ENCODE measurements around the gene CEBPA. TPM values are rescaled to one million over a fixed set of nuclear protein-coding genes. Genes with fewer than 3 reads are reported as not detected.

CEBPA gene
- total and polyA plus RNA-seq, 2 donors (not counting 1 experiment from before 2014, with no cell fraction given), result 0.17 TPM; not detected in 1

- no peaks in the 10 kb centered on the region for H4K20me1 ChIP-seq (ENCODE audit: control insufficient read depth, extremely low read depth, insufficient read depth, low read length)
- no peak overlapping the region for H2AFZ ChIP-seq (ENCODE audit: low read length)
- H3K79me2 ChIP-seq (ENCODE audit: control insufficient read depth, insufficient read depth, low read length), result no peaks in the 10 kb centered on the region
- DNase-seq (ENCODE audit: low read depth in 2 of 2), result no peak
- no peak overlapping the region for H3K9ac ChIP-seq (ENCODE audit: insufficient read depth, low read length)
- TF ChIP-seq CTCF (conservative IDR thresholded peaks at IDR 0.05 in 1 of 2, IDR thresholded peaks at IDR 0.05 in 1 of 2; ENCODE audit: low read depth in 1 of 2, low read length in 2 of 2) (no peak), EZH2 (IDR thresholded peaks at IDR 0.05; ENCODE audit: low read length, missing control alignments) (no peak)
- no peak overlapping the region for H3K4me2 ChIP-seq (ENCODE audit: extremely low read depth, insufficient read depth, low read length)
- H3K9me3 ChIP-seq (ENCODE audit: control insufficient read depth, insufficient read depth, low read depth, low read length), result no peaks in the 10 kb centered on the region
- H3K27ac ChIP-seq (ENCODE audit: insufficient read depth, low read length), result no peak overlapping the region
- H3K27me3 ChIP-seq (ENCODE audit: control insufficient read depth, insufficient read depth, low read length), result peaks cover 3% of the 10 kb centered on the region
- no peaks in the 10 kb centered on the region for H3K36me3 ChIP-seq (ENCODE audit: control insufficient read depth, insufficient read depth, low read length)
- H3K4me1 ChIP-seq (ENCODE audit: control insufficient read depth, extremely low read depth, insufficient read depth, low read length), result no peaks in the 10 kb centered on the region
- no peak overlapping the region for H3K4me3 ChIP-seq (replicated peaks in 1 of 4; ENCODE audit: control extremely low read depth in 1 of 4, insufficient read depth in 1 of 4, low read depth in 3 of 4, low read length in 4 of 4)
Measured at GRCh38 chr19:33283589-33283988, 18.7 kb downstream of the CEBPA start.

- Histone ChIP-seq H4K20me1 (ENCODE audit: control insufficient read depth, extremely low read depth, insufficient read depth, low read length) (no peaks in the 10 kb centered on the region), H3K9ac (ENCODE audit: insufficient read depth, low read length) (no peak overlapping the region), H3K27ac (ENCODE audit: insufficient read depth, low read length) (no peak overlapping the region), H3K36me3 (ENCODE audit: control insufficient read depth, insufficient read depth, low read length) (no peaks in the 10 kb centered on the region), H3K9me3 (ENCODE audit: control insufficient read depth, insufficient read depth, low read depth, low read length) (no peaks in the 10 kb centered on the region), H3K4me1 (ENCODE audit: control insufficient read depth, extremely low read depth, insufficient read depth, low read length) (no peaks in the 10 kb centered on the region), H3K4me3 (replicated peaks in 1 of 4; ENCODE audit: control extremely low read depth in 1 of 4, insufficient read depth in 1 of 4, low read depth in 3 of 4, low read length in 4 of 4) (no peak overlapping the region), H3K79me2 (ENCODE audit: control insufficient read depth, insufficient read depth, low read length) (no peaks in the 10 kb centered on the region), H3K27me3 (ENCODE audit: control insufficient read depth, insufficient read depth, low read length) (no peaks in the 10 kb centered on the region), H2AFZ (ENCODE audit: low read length) (no peak overlapping the region), H3K4me2 (ENCODE audit: extremely low read depth, insufficient read depth, low read length) (no peak overlapping the region)
- no peak for DNase-seq (ENCODE audit: low read depth in 2 of 2)
- TF ChIP-seq CTCF (conservative IDR thresholded peaks at IDR 0.05 in 1 of 2, IDR thresholded peaks at IDR 0.05 in 1 of 2; ENCODE audit: low read depth in 1 of 2, low read length in 2 of 2) (no peak), EZH2 (IDR thresholded peaks at IDR 0.05; ENCODE audit: low read length, missing control alignments) (no peak)
Measured at GRCh38 chr19:33282036-33282671, 20.2 kb downstream of the CEBPA start.

GRCh38 chr19:33281296-33281926 lies 20.9 kb downstream of the CEBPA start:
- TF ChIP-seq EZH2 (IDR thresholded peaks at IDR 0.05; ENCODE audit: low read length, missing control alignments), result no peak
- no peak for TF ChIP-seq CTCF (conservative IDR thresholded peaks at IDR 0.05 in 1 of 2, IDR thresholded peaks at IDR 0.05 in 1 of 2; ENCODE audit: low read depth in 1 of 2, low read length in 2 of 2)
- Histone ChIP-seq H3K4me1 (ENCODE audit: control insufficient read depth, extremely low read depth, insufficient read depth, low read length) (no peaks in the 10 kb centered on the region), H3K27ac (ENCODE audit: insufficient read depth, low read length) (no peak overlapping the region), H3K9me3 (ENCODE audit: control insufficient read depth, insufficient read depth, low read depth, low read length) (no peaks in the 10 kb centered on the region), H3K4me2 (ENCODE audit: extremely low read depth, insufficient read depth, low read length) (no peak overlapping the region), H3K27me3 (ENCODE audit: control insufficient read depth, insufficient read depth, low read length) (no peaks in the 10 kb centered on the region), H3K9ac (ENCODE audit: insufficient read depth, low read length) (no peak overlapping the region), H3K79me2 (ENCODE audit: control insufficient read depth, insufficient read depth, low read length) (no peaks in the 10 kb centered on the region), H4K20me1 (ENCODE audit: control insufficient read depth, extremely low read depth, insufficient read depth, low read length) (no peaks in the 10 kb centered on the region), H2AFZ (ENCODE audit: low read length) (no peak overlapping the region), H3K4me3 (replicated peaks in 1 of 4; ENCODE audit: control extremely low read depth in 1 of 4, insufficient read depth in 1 of 4, low read depth in 3 of 4, low read length in 4 of 4) (no peak overlapping the region), H3K36me3 (ENCODE audit: control insufficient read depth, insufficient read depth, low read length) (no peaks in the 10 kb centered on the region)
- DNase-seq (ENCODE audit: low read depth in 2 of 2), result no peak

Measured in fibroblast of lung (primary cell).